ENCODE data around the gene SLC25A12. TPM values are rescaled to one million over a fixed set of nuclear protein-coding genes. Genes with fewer than 3 reads are reported as not detected.
"Not testable (repeated sequence)": the region's sequence is repeated elsewhere in the genome, so short reads cannot be mapped to it uniquely, and the experiment has no call there.

SLC25A12 gene
- total RNA-seq, 1 donor from 2014 or later = 0.98 TPM

DNA sequence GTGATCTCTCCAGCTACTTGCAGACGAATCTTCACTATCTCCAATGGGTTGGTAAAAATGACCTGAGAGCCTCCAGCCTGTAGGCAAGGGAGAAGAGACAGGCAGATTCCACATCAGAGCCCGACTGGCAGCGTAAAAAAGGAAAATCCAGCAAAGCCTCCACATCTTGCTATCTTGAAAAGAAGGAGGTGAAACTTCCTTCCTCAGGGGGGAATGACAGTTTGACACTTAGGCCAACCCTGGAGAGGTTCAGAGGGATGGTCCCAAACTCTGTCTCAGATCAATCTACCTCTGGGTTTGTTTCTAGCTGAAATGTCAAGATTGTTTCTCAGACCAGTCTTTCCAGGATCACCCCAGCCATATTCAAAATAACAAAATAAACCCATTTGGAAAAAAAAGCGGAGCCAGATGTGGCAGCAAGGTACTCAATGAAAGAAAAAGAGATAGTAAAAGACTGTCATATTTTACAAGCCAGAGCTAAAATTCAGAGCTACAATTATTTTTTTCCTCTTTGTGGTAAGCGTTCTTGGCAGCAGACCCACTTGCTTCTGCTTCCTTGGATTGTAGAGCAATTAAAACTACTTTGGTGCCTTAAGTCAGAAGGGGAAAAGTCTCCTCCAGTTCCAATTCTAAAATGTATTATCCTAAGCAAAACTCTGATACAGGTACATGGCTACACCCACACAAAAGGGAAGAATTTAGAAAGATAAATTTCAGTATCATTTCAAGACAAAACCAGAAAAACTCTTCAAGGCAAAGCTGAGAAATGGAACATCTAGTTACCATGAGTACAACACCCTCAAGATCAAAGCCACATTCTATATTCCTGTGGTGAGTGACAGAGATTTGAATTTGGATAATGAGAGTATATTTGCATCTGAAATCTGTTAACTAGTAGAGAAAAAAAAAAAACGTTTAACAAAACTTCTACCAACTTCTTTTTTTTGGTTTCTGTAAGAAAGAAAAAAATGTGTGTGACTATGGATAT is 100.1 kb downstream of the SLC25A12 start:
- DNase-seq (ENCODE audit: low spot score) (no peak), ATAC-seq (no peak)

- ATAC-seq = no peak
- no peak for DNase-seq (ENCODE audit: low spot score)
Measured at GRCh38 chr2:171792886-171793580, 101.0 kb downstream of the SLC25A12 start.

GRCh38 chr2:171792157-171792556 is 101.9 kb downstream of the SLC25A12 start:
- DNase-seq (ENCODE audit: low spot score) = no peak
- ATAC-seq = no peak

DNA sequence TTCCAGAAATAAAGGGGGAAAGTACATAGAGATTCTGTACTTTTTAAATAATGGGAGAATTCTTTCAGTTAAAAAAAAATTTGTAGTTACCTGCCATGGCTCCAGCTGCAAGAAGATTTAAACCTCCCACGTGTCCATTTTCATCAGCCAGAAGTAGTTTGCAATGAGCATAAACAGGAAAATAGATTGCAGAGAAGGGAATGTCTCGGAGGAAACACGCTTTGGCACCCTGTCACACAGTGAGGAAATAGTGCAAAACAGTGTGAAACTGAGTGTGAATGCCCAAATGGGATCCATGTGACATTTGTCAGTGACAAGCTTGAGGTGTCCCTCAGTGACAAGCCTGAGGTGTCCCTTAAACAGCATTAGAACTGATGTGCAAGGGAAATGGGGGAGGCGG is 102.7 kb downstream of the SLC25A12 start:
- DNase-seq (ENCODE audit: low spot score) = no peak
- no peak for ATAC-seq

DNA sequence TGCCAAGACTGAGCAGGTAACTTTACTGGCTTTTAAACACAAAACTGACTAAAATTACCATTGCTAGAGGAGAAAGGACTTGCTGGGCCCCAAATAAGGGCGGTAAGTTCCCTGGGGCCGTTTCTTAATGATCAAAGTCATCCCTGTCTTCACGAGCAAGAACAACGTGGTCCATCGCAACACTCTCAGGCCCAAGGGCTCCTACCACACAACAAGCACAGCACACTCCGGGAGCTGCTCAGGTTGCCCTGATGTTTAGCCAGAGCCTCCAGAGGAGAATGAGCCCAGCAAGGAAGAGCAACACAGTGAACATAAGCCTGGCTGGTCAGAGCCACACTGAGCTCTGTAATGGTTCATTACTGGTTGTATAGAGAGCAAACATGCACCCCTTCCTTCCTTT is 104.1 kb downstream of the SLC25A12 start:
- DNase-seq (ENCODE audit: low spot score) (no peak), ATAC-seq (no peak)

GRCh38 chr2:171788316-171788993 is 105.6 kb downstream of the SLC25A12 start:
- ATAC-seq (no peak), DNase-seq (ENCODE audit: low spot score) (no peak)

GRCh38 chr2:171787333-171788072 is 106.5 kb downstream of the SLC25A12 start:
- ATAC-seq = peak; percentile 33
- DNase-seq (ENCODE audit: low spot score) = no peak

GRCh38 chr2:171785450-171785849 is 108.6 kb downstream of the SLC25A12 start:
- ATAC-seq (no peak), DNase-seq (ENCODE audit: low spot score) (no peak)

- ATAC-seq = no peak
- DNase-seq (ENCODE audit: low spot score) = no peak
Measured at GRCh38 chr2:171778515-171778914, 115.5 kb downstream of the SLC25A12 start.

DNA sequence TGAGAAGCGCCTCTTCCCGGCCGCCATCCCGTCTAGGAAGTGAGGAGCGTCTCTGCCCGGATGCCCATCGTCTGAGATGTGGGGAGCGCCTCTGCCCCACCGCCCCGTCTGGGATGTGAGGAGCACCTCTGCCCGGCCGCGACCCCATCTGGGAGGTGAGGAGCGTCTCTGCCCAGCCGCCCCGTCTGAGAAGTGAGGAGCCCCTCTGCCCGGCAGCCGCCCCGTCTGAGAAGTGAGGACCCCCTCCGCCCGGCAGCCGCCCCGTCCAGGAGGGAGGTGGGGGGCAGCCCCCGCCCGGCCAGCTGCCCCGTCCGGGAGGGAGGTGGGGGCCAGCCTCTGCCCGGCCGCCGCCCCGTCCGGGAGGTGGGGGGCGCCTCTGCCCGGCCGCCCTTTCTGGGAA is 119.5 kb downstream of the SLC25A12 start:
- not testable (repeated sequence) for ATAC-seq; DNase-seq (ENCODE audit: low spot score)

GRCh38 chr2:171772373-171772772 is 121.7 kb downstream of the SLC25A12 start:
- ATAC-seq (no peak), DNase-seq (ENCODE audit: low spot score) (no peak)

DNA sequence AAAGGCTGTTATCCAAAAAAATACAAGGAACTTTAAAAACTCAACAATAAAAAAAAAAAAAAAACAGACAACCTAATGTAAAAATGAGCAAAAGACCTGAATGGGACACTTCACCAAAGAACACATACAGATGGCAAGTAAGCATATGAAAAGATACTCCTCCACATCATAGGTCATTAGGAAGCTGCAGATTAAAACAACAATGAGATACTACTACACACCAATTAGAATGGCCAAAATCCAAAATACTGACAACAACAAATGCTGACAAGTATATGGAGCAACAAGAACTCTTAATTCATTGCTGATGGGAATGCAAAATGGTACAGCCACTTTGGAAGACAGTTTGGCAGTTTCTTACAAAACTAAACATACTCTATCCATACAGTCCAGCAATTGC is 122.6 kb downstream of the SLC25A12 start:
- DNase-seq (ENCODE audit: low spot score) = no peak
- no peak for ATAC-seq

DNA sequence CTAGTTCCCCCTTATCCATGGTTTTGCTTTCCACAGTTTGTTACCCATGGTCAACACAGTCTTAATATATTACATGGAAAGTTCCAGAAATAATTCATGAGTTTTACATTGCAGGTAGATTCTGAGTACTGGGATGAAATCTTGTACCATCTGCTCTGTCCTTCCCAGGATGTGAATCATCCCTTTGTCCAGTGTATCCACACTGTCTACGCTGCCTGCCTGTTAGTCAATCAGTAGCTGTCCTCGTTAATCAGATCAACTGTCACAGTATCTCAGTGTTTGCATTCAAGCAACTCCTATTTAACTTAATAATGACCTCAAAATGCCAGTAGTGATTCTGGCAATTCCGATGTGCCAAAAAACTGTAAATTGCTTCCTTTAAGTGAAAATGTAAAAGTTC is 130.4 kb downstream of the SLC25A12 start:
- ATAC-seq (no peak), DNase-seq (ENCODE audit: low spot score) (no peak)

- DNase-seq (ENCODE audit: low spot score) (no peak), ATAC-seq (no peak)
Measured at GRCh38 chr2:171762879-171763573, 131.0 kb downstream of the SLC25A12 start.

DNA sequence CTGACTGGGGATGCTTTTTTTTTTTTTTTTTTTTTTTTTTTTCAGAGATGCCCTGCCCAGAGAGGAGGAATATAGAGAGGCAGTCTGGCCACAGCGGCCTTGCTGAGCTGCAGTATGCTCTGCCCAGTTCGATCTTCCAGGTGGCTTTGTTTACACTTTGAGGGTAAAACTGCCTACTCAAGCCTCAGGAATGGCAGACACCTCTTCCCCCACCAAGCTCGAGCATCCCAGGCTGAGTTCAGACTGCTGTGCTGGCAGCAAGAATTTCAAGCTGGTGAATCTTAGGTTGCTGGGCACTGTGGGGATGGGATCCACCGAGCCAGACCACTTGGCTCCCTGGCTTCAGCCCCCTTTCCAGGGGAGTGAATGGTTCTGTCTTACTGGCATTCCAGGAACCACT is 132.9 kb downstream of the SLC25A12 start:
- DNase-seq (ENCODE audit: low spot score); ATAC-seq: not testable (repeated sequence)

- not testable (repeated sequence) for ATAC-seq
Measured at GRCh38 chr2:171758762-171759161, 135.3 kb downstream of the SLC25A12 start.

GRCh38 chr2:171754254-171754939 is 139.6 kb downstream of the SLC25A12 start:
- ATAC-seq (no peak), DNase-seq (ENCODE audit: low spot score) (no peak)

More at GRCh38 chr2:171758762-171759161, 135.3 kb downstream of the SLC25A12 start:
- DNase-seq (ENCODE audit: low spot score) = not testable (repeated sequence)

DNA sequence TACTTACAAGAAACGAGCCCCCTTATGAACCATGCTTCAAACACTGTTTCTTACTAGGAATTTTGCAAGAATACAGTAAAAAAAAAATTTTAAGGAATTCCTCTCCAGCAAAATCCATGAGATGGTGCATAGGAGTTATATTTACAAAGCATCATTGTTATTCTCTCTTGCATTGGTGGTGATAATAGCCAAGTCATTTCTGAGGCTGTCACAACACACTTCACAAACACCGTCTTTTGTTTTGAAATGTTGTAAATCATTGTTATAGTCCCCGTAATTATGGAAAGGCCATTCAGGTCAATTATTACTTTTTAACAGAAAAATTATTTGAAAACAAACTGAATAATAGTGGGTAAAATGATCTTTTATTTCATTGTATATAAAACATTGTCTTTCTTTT is 146.7 kb downstream of the SLC25A12 start:
- ATAC-seq (no peak), DNase-seq (ENCODE audit: low spot score) (no peak)

DNA sequence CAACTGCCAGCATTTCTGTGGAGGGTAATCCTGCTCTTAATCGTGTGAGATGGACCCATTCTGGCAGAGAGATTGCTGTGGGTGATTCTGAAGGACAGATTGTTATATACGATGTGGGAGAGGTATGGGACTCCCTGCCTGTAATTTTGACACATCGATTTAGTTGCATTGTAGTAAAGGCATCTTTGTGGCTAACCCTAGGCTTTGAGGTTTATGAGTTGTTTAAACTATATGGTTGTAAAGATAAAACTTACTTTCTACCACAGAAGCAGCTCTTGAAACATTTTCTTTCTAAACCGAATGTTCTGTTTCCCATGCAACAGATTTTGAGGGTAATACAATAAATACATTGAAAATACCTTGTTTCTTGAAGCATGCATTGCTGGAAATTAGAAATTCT is 148.2 kb downstream of the SLC25A12 start:
- no peak for DNase-seq (ENCODE audit: low spot score)
- no peak for ATAC-seq
